ENCODE measurements around the gene RSPH9. TPM values are rescaled to one million over a fixed set of nuclear protein-coding genes. Genes with fewer than 3 reads are reported as not detected.
A peak's percentile ranks its signal among the peaks of the same experiment; 100 is the strongest.

RSPH9 gene
- total RNA-seq, 1 experiment from 2014 or later = 0.28 TPM

GRCh38 chr6:43629104-43629504 lies 15.7 kb upstream of the RSPH9 start, which contains the start of gene GTPBP2:
GTPBP2 (minus strand) TSS chr6:43629264; CDS start chr6:43629162, 102 bp downstream.
- DNase-seq (ENCODE audit: low read depth, low spot score) = peak; percentile 95
- Histone ChIP-seq H3K9me3 (ENCODE audit: control insufficient read depth, insufficient read depth, low read depth, low read length) (no peaks in the 10 kb centered on the region), H3K27me3 (ENCODE audit: control insufficient read depth, insufficient read depth, low read length) (no peaks in the 10 kb centered on the region), H3K27ac (ENCODE audit: low read length) (peak within 1 kb of the TSS; percentile 92), H3K4me3 (ENCODE audit: low read depth in 2 of 2, low read length in 2 of 2) (peak within 1 kb of the TSS; percentile 92 to 93), H3K4me1 (ENCODE audit: control insufficient read depth, insufficient read depth, low read length) (peaks cover 21% of the 10 kb centered on the region), H3K36me3 (ENCODE audit: control insufficient read depth, insufficient read depth, low read length) (no peaks in the 10 kb centered on the region; the same call in 1 of the 2 replicates)
- intact Hi-C loops (cut with micrococcal nuclease; ENCODE audit: unreplicated experiment) = no loop called here
- in situ Hi-C loops (cut with HindIII; ENCODE audit: low pct_unique_long_range_greater_than_20kb, low sequenced_read_pairs) = no loop called here
- ATAC-seq = peak; percentile 94
- TF ChIP-seq POLR2AphosphoS5 (IDR thresholded peaks at IDR 0.05; ENCODE audit: low read depth, low read length) = no peak; the same call in 1 of the 2 replicates
- TF ChIP-seq REST (IDR thresholded peaks at IDR 0.05; ENCODE audit: insufficient read depth in 1 of 2, low read depth in 2 of 2, low read length in 1 of 2) = no peak
- TF ChIP-seq TCF7L2 (IDR thresholded peaks at IDR 0.05; ENCODE audit: low read depth, low read length) = no peak
- no peak for TF ChIP-seq CTCF (IDR thresholded peaks at IDR 0.05)
- no peak for TF ChIP-seq SIN3A (IDR thresholded peaks at IDR 0.05; ENCODE audit: borderline replicate concordance, insufficient read depth, low read depth, low read length)
- POLR2A ChIA-PET = interaction anchor here (0.6 to 0.9 kb wide), 2 partner anchors 25 to 276 kb away, joined by 4 to 10 read pairs; no protein-coding TSS in a partner anchor
- CTCF ChIA-PET = interaction anchor here (0.7 to 1.1 kb wide), 2 partner anchors 23 to 451 kb away, joined by 3 to 8 read pairs; no protein-coding TSS in a partner anchor
- no TSS peak for BruUV-seq (replicated peaks)

- in situ Hi-C loops (cut with HindIII; ENCODE audit: low pct_unique_long_range_greater_than_20kb, low sequenced_read_pairs) (no loop called here), intact Hi-C loops (cut with micrococcal nuclease; ENCODE audit: unreplicated experiment) (no loop called here)
- Histone ChIP-seq H3K4me3 (ENCODE audit: low read depth in 2 of 2, low read length in 2 of 2) (peak overlapping the region; percentile 86 to 93), H3K36me3 (ENCODE audit: control insufficient read depth, insufficient read depth, low read length) (no peaks in the 10 kb centered on the region; the same call in 1 of the 2 replicates), H3K4me1 (ENCODE audit: control insufficient read depth, insufficient read depth, low read length) (peaks cover 21% of the 10 kb centered on the region), H3K27me3 (ENCODE audit: control insufficient read depth, insufficient read depth, low read length) (no peaks in the 10 kb centered on the region), H3K27ac (ENCODE audit: low read length) (peak overlapping the region; percentile 92), H3K9me3 (ENCODE audit: control insufficient read depth, insufficient read depth, low read depth, low read length) (no peaks in the 10 kb centered on the region)
- DNase-seq (ENCODE audit: low read depth, low spot score) = peak; percentile 95
- ChIA-PET CTCF (interaction anchor here (0.7 to 1.1 kb wide), 2 partner anchors 23 to 451 kb away, joined by 3 to 8 read pairs; no protein-coding TSS in a partner anchor), POLR2A (interaction anchor here (0.9 kb wide), 1 partner anchor 24 kb away, joined by 4 read pairs; no protein-coding TSS in a partner anchor)
- TF ChIP-seq CTCF (IDR thresholded peaks at IDR 0.05) (no peak), TCF7L2 (IDR thresholded peaks at IDR 0.05; ENCODE audit: low read depth, low read length) (no peak), SIN3A (IDR thresholded peaks at IDR 0.05; ENCODE audit: borderline replicate concordance, insufficient read depth, low read depth, low read length) (0 out of 2 replicates have a peak, but pooled peaks have one; percentile 16), POLR2AphosphoS5 (IDR thresholded peaks at IDR 0.05; ENCODE audit: low read depth, low read length) (peak; percentile 61), REST (IDR thresholded peaks at IDR 0.05; ENCODE audit: insufficient read depth in 1 of 2, low read depth in 2 of 2, low read length in 1 of 2) (no peak)
- ATAC-seq = peak; percentile 88
- BruUV-seq (replicated peaks) = TSS peak; percentile 93
Measured at GRCh38 chr6:43629505-43630300, 15.1 kb upstream of the RSPH9 start.
